Measurements from ENCODE around the gene CELF4.

- TF ChIP-seq CTCF (IDR thresholded peaks at IDR 0.05): no peak
- no peak for TF ChIP-seq EP300 (IDR thresholded peaks at IDR 0.05)
- no peak for TF ChIP-seq POLR2A (IDR thresholded peaks at IDR 0.05)
These were observed 63.0 kb downstream of the CELF4 start for GRCh38 chr18:37502601-37503000.

Measured in upper lobe of left lung (tissue), 4 donors.